ENCODE measurements around the gene MRPL50.

The MRPL50 gene

GRCh38 chr9:101398068-101398929 lies at the start of gene MRPL50, which contains the start of gene ZNF189:
MRPL50 (minus strand) TSS chr9:101398618; CDS start chr9:101398592, 26 bp downstream.
ZNF189 (plus strand) TSS chr9:101398851; CDS start chr9:101399157, 306 bp downstream.
- in situ Hi-C loops (cut with MboI; ENCODE audit: low sequenced_read_pairs) = no loop called here

- in situ Hi-C loops (cut with MboI; ENCODE audit: low sequenced_read_pairs) = no loop called here
Measured at GRCh38 chr9:101446732-101447131, 48.3 kb upstream of the MRPL50 start.

- in situ Hi-C loops (cut with MboI; ENCODE audit: low sequenced_read_pairs) = no loop called here
Measured at GRCh38 chr9:101445353-101446029, 47.1 kb upstream of the MRPL50 start.

- in situ Hi-C loops (cut with MboI; ENCODE audit: low sequenced_read_pairs) = no loop called here
Measured at GRCh38 chr9:101443364-101443771, 45.0 kb upstream of the MRPL50 start.

GRCh38 chr9:101442736-101443135 lies 44.3 kb upstream of the MRPL50 start:
- in situ Hi-C loops (cut with MboI; ENCODE audit: low sequenced_read_pairs) = no loop called here

- in situ Hi-C loops (cut with MboI; ENCODE audit: low sequenced_read_pairs) = no loop called here
Measured at GRCh38 chr9:101442318-101442717, 43.9 kb upstream of the MRPL50 start.

GRCh38 chr9:101440714-101441230 lies 42.4 kb upstream of the MRPL50 start:
- in situ Hi-C loops (cut with MboI; ENCODE audit: low sequenced_read_pairs) = no loop called here

- in situ Hi-C loops (cut with MboI; ENCODE audit: low sequenced_read_pairs) = no loop called here
Measured at GRCh38 chr9:101438523-101438922, 40.1 kb upstream of the MRPL50 start.

GRCh38 chr9:101437806-101438232 lies 39.4 kb upstream of the MRPL50 start:
- in situ Hi-C loops (cut with MboI; ENCODE audit: low sequenced_read_pairs) = no loop called here

GRCh38 chr9:101435601-101436079 lies 37.2 kb upstream of the MRPL50 start, which contains the start of gene ALDOB:
ALDOB (minus strand) TSS chr9:101435774; CDS start chr9:101430887, 4,887 bp downstream.
- in situ Hi-C loops (cut with MboI; ENCODE audit: low sequenced_read_pairs) = no loop called here

- in situ Hi-C loops (cut with MboI; ENCODE audit: low sequenced_read_pairs) = no loop called here
Measured at GRCh38 chr9:101434998-101435397, 36.6 kb upstream of the MRPL50 start.

GRCh38 chr9:101433229-101433628 lies 34.8 kb upstream of the MRPL50 start:
- in situ Hi-C loops (cut with MboI; ENCODE audit: low sequenced_read_pairs) = no loop called here

- in situ Hi-C loops (cut with MboI; ENCODE audit: low sequenced_read_pairs) = no loop called here
Measured at GRCh38 chr9:101432740-101433139, 34.3 kb upstream of the MRPL50 start.

GRCh38 chr9:101432171-101432570 lies 33.8 kb upstream of the MRPL50 start:
- in situ Hi-C loops (cut with MboI; ENCODE audit: low sequenced_read_pairs) = no loop called here

GRCh38 chr9:101429736-101430135 lies 31.3 kb upstream of the MRPL50 start:
- in situ Hi-C loops (cut with MboI; ENCODE audit: low sequenced_read_pairs) = no loop called here

- in situ Hi-C loops (cut with MboI; ENCODE audit: low sequenced_read_pairs) = no loop called here
Measured at GRCh38 chr9:101428909-101429308, 30.5 kb upstream of the MRPL50 start.

- in situ Hi-C loops (cut with MboI; ENCODE audit: low sequenced_read_pairs) = no loop called here
Measured at GRCh38 chr9:101427957-101428655, 29.7 kb upstream of the MRPL50 start.

- in situ Hi-C loops (cut with MboI; ENCODE audit: low sequenced_read_pairs) = no loop called here
Measured at GRCh38 chr9:101427358-101427757, 28.9 kb upstream of the MRPL50 start.

GRCh38 chr9:101421653-101422065 lies 23.2 kb upstream of the MRPL50 start:
- in situ Hi-C loops (cut with MboI; ENCODE audit: low sequenced_read_pairs) = no loop called here

- in situ Hi-C loops (cut with MboI; ENCODE audit: low sequenced_read_pairs) = no loop called here
Measured at GRCh38 chr9:101419863-101420262, 21.4 kb upstream of the MRPL50 start.

All from HL-60/S4 treated with retinoic acid at 250 ng/mL for 4 days and 3 days (cell line).